ENCODE results near the gene THBS2.

DNA sequence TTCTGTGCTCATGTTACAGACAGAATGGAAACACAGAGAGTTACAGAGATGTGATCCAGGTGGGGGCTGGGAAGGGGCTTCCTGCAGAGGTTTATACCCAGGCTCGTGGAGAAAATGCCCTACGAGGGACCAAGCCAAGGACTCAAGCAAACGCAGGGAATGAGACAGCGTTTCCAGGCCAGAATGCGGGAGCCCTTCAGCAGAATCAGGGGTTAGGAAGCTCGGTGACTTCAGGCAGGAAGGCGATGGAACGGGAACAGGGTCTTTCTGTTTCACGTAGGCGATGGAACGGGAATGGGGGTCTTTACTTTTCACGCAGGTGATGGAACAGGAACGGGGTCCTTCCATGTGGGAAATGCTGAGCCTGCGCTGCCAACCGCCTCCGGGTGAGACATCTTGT, 82.6 kb downstream of the THBS2 start:
- TF ChIP-seq, protein P1, sequence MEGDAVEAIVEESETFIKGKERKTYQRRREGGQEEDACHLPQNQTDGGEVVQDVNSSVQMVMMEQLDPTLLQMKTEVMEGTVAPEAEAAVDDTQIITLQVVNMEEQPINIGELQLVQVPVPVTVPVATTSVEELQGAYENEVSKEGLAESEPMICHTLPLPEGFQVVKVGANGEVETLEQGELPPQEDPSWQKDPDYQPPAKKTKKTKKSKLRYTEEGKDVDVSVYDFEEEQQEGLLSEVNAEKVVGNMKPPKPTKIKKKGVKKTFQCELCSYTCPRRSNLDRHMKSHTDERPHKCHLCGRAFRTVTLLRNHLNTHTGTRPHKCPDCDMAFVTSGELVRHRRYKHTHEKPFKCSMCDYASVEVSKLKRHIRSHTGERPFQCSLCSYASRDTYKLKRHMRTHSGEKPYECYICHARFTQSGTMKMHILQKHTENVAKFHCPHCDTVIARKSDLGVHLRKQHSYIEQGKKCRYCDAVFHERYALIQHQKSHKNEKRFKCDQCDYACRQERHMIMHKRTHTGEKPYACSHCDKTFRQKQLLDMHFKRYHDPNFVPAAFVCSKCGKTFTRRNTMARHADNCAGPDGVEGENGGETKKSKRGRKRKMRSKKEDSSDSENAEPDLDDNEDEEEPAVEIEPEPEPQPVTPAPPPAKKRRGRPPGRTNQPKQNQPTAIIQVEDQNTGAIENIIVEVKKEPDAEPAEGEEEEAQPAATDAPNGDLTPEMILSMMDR (IDR thresholded peaks at IDR 0.05), result no peak
- no peak for TF ChIP-seq ZFX (IDR thresholded peaks at IDR 0.05; ENCODE audit: borderline replicate concordance)
